ENCODE data around the gene NRXN3. TPM values are rescaled to one million over a fixed set of nuclear protein-coding genes. Genes with fewer than 3 reads are reported as not detected.
"Not testable (repeated sequence)": the region's sequence is repeated elsewhere in the genome, so short reads cannot be mapped to it uniquely, and the experiment has no call there.

The NRXN3 gene
- total RNA-seq, 1 donor from 2014 or later, result 4.1 TPM

DNA sequence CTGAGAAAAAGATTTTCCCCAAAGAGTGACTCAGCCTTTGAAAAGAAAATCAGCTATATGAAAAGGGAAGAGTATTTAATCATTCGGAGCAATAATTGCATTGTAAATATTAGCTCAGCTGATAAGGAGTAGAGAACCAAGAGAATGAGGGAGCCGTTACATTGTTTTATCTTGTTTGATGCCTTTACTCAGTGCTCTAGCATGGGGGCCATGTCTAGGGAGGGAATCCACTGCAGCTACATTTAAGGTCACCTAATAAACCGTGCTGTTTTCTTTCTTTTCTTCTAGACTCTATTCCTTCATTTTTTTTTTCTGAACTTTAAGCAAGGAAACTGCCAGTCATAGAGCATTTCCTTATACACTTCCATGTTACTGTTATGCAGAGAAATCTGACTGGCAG lies 1594.2 kb downstream of the NRXN3 start:
- DNase-seq (ENCODE audit: low spot score), result no peak
- intact Hi-C loops (cut with DNase I), result no loop called here

DNA sequence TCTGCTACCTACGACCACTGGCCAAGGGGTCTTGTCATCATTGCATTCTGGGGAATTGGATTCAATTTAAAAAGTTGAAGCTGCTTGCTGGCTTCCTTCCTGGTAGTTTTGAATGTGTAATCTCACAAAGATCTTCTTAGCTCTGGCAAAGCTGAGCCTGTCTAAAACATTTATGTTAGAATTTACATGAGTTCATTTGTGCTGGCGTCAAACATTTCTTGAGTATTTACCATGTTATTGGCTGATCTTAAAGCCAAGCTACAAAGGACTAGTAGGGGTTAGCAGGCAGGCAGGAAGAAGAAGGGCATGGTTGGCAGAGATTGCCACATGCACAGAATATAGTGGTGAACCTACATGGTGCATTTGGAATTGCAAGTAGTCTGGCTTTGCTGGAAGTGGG lies 1596.3 kb downstream of the NRXN3 start:
- intact Hi-C loops (cut with DNase I), result no loop called here
- no peak for DNase-seq (ENCODE audit: low spot score)

DNA sequence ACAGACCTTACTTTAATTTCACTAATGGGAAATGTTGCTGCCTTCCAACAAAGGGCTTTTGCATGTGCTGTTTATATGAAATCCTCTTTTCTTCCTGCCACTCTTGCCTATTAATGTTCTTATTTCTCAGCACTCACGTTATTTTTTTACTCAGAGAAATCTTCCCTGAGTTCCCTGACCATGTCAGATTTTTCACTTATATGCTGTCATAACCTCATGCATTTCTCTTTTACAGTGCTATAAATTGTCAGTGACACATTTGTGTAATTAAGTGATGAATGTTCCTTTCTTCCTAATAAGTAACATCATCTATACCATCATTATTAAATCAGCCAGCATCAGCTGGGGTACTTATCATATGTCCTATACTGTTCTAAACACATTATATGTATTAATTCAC lies 1597.1 kb downstream of the NRXN3 start:
- no peak for DNase-seq (ENCODE audit: low spot score)
- intact Hi-C loops (cut with DNase I), result no loop called here

DNA sequence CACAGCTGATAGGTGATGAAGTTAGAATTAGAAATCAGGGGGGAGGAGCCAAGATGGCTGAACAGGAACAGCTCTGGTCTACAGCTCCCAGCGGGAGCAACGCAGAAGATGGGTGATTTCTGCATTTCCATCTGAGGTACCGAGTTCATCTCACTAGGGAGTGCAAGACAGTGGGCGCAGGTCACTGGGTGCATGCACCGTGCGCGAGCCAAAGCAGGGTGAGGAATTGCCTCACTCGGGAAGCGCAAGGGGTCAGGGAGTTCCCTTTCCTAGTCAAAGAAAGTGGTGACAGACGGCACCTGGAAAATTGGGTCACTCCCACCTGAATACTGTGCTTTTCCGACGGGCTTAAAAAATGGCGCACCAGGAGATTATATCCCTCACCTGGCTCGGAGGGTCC lies 1597.5 kb downstream of the NRXN3 start:
- DNase-seq (ENCODE audit: low spot score); intact Hi-C loops (cut with DNase I): not testable (repeated sequence)

DNA sequence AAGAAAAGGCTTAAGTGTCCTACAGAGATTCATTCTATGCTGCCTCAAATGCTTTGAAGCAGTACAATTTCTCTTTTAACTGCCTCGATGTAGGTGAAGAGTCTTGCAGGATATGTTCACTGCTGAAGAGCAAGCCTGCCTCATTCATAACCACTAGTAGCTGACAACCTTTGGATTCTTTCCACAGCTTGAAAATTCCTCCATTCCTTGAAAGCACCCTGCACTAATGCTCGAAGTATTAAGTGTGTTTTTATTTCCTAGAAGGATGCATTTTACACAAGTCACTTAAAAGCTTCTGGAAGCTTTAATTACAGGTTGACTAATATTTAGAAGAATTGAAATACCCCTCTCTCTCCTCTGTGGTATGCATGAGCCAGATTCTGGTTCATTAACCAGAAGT lies 1611.7 kb downstream of the NRXN3 start:
- DNase-seq (ENCODE audit: low spot score), result no peak
- intact Hi-C loops (cut with DNase I), result no loop called here

DNA sequence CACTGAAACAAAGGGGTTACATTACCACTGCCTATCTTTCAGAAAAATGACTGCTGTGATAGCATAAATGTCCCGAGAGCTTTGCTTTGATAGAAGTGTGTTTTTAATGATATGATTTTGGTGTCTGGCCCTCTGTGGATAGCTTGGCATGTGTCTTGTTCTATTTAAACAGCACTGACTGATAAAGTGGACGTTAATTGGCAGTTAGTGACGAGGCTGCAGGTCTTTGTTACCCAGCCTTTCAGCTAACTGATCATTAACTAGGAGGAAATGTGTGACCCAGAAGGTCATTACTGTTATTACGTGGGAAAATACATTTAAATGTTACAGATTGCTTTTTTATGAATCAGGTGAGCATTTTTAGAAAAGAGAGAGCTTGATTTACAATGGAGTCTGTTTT lies 1612.9 kb downstream of the NRXN3 start:
- no peak for DNase-seq (ENCODE audit: low spot score)
- intact Hi-C loops (cut with DNase I), result no loop called here

DNA sequence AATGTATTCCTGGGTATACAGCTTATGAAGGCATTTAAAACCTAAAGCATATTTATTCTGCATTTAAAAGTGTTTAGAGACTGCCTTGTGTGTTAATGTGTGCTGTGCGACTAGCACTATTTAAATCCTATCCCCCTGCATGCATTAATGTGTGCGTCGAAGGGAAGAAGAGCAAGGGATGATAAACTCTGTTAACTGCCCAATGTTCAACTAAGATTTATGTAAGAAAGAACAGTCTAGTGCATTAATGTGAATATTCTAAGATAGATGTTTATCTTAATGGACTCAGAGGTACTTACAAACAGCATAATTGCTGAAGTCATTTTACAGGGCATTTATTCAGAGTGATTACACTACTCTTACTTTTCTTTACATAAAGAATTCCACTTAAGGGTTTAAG lies 1616.3 kb downstream of the NRXN3 start:
- no peak for DNase-seq (ENCODE audit: low spot score)
- intact Hi-C loops (cut with DNase I), result no loop called here

DNA sequence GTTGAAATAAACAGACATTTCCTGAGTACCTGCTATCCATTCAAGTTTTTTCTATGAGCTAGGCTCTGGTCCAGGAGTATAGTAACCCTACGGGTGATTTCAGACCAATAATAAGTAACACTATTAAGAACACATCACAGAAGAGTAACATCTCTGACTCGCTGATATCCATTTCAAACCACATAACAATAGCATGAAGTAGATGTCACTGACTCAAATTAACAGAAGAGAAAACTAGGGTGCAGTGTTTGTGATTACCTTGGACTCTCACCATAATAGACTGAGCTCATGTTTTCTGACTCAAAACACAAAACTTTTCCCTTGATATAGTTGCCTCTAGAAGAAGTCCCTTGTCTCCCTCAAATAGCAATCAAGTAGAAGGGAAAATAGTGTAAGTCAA lies 1618.2 kb downstream of the NRXN3 start:
- intact Hi-C loops (cut with DNase I), result no loop called here

DNA sequence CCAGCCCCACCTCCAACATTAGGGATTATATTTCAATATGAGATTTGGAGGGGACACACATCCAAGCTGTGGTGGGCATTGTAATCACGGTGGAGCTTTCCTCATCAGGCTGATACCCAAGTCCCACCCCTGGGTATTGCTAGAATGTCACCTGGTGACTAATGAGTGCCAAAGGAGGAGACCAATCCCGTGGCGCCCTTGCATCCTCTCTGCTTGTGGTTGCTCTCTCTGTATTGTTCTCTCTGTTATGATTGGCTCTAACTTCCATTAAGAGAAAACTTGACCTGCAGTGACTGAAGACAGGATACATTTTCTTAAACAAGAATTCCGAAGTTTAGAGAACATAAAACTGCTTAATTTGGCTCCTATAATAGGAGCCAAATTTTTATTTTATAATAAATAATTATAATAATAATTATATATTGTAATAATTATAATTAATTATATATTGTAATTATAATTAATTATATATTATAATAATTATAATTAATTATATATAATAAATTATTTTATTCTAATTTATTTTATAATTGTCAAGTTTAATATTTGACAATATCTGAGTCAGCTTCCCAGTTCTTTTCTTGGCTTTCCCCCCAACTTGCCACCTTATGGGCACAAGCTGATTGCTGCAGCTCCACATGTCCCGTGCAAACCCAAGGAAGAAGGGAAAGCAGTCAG lies 1621.0 kb downstream of the NRXN3 start:
- intact Hi-C loops (cut with DNase I), result no loop called here
- no peak for DNase-seq (ENCODE audit: low spot score)

More for the DNA sequence above, 1618.2 kb downstream of the NRXN3 start:
- DNase-seq (ENCODE audit: low spot score), result no peak

DNA sequence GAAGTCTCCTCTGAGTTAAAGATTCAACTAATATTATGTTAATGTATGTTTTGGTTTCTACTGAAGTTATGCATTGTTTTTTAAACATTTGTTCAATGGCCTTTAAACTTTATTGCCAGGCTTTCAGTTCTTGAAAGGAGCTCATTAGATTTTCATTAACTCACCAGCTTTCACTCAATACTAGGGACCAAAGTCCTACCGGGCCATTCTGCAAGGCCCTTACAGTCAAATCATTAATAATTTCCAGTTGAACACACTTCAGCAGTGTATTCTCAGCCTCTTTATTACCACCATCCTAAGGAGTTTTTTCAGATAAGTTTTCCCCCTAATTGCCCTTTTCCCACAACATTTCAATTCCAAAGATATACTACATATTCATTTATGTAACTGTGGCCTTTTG lies 1631.9 kb downstream of the NRXN3 start:
- DNase-seq (ENCODE audit: low spot score), result no peak
- intact Hi-C loops (cut with DNase I), result no loop called here

DNA sequence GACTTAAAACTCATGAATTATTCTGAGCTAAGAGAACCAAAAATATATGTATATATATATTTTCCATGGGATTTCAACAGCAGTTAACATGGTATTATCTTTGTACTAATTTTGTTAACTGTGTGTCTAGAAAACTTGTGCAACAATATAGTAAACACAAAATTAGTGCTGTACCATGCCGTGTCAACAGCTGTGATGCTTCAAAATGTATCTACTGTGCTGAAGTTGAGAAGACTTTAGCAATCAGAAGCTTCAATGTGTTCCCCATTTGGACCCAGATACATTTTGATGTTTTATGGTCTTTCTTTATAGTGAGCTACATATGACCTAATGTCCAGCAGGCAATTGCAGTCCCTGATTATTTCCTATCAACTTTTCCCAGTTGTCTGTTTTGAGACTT lies 1635.5 kb downstream of the NRXN3 start:
- intact Hi-C loops (cut with DNase I), result no loop called here
- DNase-seq (ENCODE audit: low spot score), result no peak

DNA sequence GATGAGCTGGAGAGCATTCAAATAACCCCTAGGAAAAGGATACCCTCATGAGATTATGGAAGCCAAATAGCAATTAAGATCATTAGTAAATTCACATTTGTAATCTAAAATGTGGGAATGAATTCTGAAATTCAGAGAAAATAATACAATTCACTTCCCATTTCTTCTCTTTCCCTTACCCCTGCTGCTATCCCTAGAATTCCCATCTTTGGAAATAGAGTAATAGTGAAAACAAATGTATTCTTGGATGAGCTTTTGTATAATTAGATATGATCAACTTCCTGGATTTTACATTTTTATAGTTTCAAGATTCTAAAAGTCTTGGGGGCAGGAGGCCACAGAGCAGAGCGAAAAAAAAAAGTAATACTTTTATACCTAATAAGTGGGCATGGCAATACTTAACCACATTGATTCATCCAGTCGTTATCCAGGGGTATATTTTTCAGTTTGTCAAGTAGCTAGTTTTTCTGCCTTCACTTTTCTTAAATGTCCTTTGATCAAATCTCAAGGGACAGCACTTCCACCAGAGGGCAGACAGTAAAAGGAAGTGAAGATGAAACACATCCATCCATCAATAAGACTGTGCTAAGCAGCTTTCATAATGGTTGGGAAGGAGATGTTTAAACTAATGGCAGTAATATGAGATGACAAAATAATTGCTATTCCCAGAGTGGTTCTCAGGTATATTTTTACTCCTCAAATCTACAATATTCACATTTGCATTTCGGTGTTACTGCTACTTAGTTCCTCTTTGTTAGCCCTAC lies 1639.9 kb downstream of the NRXN3 start:
- intact Hi-C loops (cut with DNase I), result no loop called here
- DNase-seq (ENCODE audit: low spot score), result no peak

DNA sequence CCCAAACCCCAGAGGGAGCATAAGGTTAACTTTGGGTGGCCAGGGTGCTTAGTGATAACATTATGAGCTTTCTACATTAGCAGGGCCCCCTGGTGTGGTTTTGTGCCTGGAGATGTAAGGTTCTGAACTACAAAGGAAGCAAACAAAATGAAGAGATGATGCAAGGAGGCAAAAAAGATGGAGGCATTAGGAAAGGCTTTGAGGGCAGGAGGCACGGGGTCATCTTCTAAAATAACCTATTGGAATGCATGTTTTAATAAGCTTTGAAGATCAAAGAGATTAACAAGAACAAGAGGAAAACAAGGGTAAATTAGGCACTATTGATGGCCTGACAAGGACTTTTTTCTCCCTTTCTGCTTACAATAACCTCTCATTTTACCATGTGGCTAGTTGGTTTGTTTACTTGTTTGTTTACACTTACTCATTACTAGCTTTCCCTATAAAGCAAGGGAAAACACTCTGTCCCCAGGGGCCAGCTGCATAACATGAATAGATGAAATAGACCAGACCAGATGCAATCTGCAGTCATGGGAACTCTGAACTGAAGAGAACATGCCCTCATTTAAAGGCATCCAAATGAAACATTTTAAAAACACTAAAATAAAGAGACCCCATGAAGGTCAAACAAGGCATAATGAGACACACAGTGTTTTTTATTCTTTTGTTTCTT lies 1650.8 kb downstream of the NRXN3 start:
- no peak for DNase-seq (ENCODE audit: low spot score)
- intact Hi-C loops (cut with DNase I), result no loop called here

DNA sequence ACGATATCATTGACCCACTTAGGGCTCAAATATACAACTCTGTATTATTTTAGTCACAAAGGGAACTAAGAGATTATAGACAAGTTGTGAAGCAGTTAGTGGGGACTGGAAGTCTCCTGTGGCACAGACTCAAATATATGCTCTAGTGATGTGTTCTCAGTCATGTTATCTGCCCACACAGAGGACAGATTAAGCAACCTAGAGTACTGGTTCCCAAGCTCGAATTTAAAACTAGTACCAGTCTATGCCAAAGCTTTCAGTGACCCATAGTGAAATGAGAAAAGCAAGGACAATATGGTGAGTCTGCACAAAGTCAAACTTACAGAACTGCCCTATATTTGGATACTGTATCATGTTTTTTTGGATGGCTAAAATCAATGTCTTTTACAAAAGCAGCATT lies 1651.9 kb downstream of the NRXN3 start:
- intact Hi-C loops (cut with DNase I), result no loop called here
- DNase-seq (ENCODE audit: low spot score), result no peak

DNA sequence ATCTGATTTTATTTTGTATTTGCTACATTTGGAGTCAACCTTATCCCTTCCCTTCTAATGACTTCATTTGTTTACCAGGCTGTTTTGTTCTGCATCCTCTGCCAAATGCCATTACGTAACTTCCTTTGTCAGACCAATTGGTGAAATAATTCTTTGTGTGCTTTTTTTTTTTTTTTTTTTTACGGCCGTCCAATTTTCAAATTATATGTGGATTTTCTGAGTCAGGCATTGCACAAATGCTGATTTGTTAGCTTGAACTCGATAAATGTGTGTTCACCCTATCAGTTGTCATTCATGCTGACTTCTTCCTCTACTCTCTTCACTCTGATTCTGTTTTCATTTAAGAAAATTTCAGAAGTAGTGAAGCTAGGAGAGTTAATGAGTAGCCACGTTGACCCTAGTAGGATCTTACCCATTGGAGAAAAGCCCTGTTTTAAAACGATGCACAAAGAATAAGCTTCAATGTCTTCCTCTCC lies 1654.9 kb downstream of the NRXN3 start:
- DNase-seq (ENCODE audit: low spot score), result no peak
- intact Hi-C loops (cut with DNase I), result no loop called here

DNA sequence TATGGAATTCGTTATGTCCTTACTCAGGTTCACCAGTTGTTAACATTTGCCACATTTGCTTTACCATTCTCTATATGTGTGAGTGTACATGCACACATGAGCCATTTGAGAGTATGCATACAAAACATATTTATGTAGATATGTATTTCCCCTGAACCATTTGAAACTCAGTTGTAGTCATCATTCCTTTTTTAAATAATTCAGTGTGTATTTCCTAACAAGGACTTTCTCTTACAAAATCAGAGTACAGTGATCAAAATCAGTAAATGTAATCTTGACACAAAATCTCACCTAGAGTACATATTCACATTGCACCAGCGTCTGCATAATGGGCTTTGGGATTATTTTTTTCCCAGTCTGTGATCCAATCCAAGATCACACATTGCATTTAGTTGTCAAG lies 1656.2 kb downstream of the NRXN3 start:
- DNase-seq (ENCODE audit: low spot score), result no peak
- intact Hi-C loops (cut with DNase I), result no loop called here

DNA sequence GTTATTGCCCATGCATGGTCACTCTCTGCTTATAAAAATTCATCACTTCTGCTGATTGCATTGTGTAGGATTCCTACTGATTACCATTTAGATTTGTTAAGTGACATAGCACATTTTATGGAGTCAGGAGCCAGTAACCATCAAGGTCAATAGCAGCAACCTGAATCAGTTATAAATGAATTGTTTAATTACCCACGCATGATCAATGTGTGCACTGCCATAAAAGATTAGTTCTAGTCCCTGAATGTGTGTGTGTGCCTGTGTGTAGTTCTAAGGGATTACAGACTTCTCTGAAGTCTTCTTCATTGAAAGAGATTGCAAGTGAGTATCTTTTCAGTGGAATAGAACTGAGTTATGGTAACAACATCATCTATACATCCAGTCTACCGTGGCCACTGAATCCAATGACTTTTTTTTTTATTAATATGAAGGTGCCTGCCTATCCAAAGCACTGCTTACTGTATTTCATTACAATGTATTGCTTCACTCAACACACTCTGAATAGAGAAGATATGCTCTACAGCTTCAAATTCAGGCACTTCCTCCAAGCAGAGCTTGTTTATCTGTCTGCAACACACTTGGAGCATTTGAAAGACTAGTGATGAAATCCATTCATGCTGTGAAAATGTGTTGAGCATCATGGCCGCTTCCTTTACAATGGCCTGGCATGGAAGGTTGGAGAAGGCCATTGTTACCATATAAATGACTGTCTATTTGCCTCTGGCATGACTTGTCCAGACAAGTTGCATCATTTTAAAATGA lies 1659.4 kb downstream of the NRXN3 start:
- no peak for DNase-seq (ENCODE audit: low spot score)
- intact Hi-C loops (cut with DNase I), result no loop called here

DNA sequence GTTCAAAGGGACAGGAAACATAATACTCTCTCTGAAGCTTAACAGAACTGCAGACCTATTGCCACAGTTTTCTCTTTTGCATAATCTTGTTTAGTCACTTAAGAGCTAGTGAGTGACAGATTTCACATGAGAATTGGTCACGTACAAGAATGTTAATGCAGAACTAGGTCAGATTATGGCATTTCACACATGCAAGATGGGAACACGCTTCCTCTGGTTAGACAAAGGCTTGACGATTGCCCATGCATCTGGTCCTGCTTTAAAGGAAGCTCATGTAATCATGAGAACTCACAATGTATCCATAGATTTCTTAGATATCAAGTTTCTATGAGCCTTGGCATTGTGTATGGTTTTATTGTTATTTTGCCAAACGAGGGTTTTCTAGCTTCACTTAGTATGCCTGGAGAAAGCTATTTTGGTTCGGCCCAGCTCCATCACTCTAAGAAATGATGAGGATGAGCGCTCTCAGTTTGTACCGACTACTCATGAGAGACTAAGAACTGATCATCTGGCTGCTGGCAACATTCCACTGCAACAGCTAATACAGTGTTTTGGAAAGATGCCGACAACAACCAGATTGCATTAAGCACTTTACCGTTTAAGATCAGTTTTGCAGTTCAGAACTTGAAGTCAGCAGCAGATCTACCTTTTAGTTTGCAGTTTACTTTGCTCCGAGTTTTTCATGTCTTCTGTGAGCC lies 1661.2 kb downstream of the NRXN3 start:
- DNase-seq (ENCODE audit: low spot score), result no peak
- intact Hi-C loops (cut with DNase I), result no loop called here

DNA sequence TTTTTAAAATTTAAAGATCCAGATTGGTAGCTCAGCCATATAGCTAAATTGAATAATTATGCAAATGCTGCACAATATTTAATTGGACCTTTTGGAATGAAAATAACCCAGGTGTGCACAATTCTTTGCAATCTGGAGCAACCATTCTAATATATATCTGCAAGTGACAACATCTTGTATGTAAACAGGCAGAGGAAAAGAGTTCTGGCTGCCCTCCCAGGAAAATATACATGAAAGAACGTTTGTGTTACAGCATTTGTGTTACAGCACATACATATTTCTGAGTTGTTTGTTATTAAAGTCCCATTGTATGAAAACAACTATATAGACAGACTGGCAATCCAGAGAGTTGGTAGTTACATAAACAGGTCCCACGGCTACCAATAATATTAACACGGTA lies 1663.6 kb downstream of the NRXN3 start:
- no peak for DNase-seq (ENCODE audit: low spot score)
- intact Hi-C loops (cut with DNase I), result no loop called here

DNA sequence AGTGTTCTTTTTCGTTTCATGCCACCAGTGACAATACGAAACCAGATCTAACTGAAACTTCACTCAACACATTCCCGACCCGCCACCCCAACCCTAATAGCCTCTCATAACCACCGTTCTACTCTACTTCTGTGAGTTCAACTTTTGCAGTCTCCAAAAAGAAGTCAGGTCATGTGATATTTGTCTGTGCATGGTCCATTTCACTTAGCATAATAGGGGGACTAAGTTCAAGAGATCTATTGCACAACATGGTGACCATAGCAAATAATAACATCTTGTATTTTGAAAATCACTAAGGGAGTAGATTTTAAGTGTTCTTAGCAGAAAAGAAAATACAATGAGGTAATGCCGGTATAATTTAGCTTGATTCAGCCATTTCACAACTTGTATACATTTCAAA lies 1664.7 kb downstream of the NRXN3 start:
- DNase-seq (ENCODE audit: low spot score), result no peak
- intact Hi-C loops (cut with DNase I), result no loop called here
